Nucleus accumbens (tissue), 56 donors: ENCODE measurements around the gene CNGA4.

Experiments
- DNase-seq, 56 donors: peaks; one replicate each; lab custom pipeline; 2025; lab: John Stamatoyannopoulos, UW

The CNGA4 gene

DNA sequence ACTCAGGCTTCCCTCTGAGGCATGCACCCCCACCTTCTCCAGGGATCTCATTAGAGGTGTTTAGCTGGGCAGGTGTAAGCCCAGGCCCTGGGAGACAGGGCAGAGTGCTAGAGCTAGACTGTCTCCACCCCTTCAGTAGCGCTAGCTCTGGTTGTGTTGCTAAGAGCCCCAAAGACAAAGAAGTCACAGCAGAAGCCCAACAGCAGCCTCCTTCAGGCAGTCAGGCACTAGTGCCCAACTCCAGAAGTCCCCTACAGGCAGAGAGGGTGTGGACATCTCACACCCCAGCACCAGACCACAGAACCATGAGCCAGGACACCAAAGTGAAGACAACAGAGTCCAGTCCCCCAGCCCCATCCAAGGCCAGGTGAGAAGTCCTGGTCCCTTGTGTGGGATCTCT, at the start of gene CNGA4:
Gene CNGA4, plus strand, starts transcription at position 188 of the 400 bp plus-strand sequence. Its CDS starts 118 bp downstream, at position 306.
- DNase-seq, result no peak

- DNase-seq, result no peak
These were observed 47.1 kb upstream of the CNGA4 start for GRCh38 chr11:6191742-6192141.

GRCh38 chr11:6194065-6194581, 44.8 kb upstream of the CNGA4 start:
- no peak for DNase-seq

DNA sequence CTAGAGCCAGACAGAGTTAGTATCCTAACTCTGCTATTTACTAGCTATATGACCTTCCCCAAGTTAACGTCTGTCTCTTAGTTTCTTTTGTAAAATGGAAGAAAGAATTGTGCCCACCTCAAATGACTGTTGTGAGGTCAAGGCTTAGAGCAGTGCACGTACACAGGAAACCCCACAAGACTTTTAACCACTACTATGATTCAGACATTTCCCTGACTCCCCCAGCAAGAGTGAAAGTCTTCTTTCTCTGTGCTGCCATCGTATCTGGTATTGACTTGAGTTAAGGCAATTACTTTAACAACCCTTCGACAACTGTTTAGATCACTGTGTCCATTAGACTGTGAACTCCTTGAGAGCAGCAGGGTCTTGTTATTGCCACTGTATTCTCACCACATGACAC, 42.5 kb upstream of the CNGA4 start:
- DNase-seq, result no peak

- no peak for DNase-seq
These were observed 41.3 kb upstream of the CNGA4 start for GRCh38 chr11:6197466-6198200.

GRCh38 chr11:6199174-6199810, 39.6 kb upstream of the CNGA4 start, which contains the start of gene OR52W1:
TSS of gene OR52W1 (plus strand) at chr11:6199224. CDS start at chr11:6199224, 0 bp downstream.
- no peak for DNase-seq

GRCh38 chr11:6200975-6201374, 37.9 kb upstream of the CNGA4 start:
- DNase-seq, result no peak

DNA sequence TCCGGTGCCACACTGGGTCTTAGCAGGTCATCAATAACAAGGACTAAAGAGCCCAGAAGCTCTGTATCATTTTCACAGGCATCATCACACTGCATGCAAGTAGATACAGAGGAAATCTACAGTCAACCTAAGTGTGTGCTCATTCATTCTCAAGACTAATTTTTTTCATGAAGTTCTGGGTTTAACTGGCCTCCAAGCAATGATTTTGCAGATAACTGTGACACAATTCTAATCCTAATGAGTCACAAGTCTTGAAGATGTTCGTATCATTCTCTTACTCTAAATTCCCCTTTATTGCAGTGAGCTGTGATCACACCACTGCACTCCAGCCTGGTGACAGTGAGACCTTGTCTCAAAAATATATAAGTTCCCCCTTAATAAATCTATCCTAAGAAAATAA, 37.4 kb upstream of the CNGA4 start:
- no peak for DNase-seq

DNA sequence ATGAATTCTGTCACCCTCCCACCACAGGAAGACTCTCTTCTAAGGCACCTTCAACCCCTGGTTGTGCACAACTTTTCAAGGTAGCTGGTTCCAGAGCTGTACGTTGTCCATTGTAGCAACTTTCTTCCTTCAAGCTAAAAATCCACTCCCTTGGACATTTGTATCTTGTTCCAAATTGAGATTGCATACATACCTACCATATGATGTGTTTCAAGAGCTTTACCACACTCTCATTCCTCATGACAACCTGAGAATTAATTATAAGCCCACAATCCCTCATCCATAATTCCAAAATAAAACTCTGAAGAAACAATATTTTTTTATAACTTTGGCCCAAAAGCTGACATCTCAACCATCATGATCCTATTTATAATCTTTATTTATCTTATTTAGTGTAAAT, 36.8 kb upstream of the CNGA4 start:
- no peak for DNase-seq

- DNase-seq, result no peak
These were observed 35.6 kb upstream of the CNGA4 start for GRCh38 chr11:6203327-6203726.

GRCh38 chr11:6204706-6205105, 34.2 kb upstream of the CNGA4 start:
- DNase-seq, result peak in 2 of 56 donors; percentile 8

DNA sequence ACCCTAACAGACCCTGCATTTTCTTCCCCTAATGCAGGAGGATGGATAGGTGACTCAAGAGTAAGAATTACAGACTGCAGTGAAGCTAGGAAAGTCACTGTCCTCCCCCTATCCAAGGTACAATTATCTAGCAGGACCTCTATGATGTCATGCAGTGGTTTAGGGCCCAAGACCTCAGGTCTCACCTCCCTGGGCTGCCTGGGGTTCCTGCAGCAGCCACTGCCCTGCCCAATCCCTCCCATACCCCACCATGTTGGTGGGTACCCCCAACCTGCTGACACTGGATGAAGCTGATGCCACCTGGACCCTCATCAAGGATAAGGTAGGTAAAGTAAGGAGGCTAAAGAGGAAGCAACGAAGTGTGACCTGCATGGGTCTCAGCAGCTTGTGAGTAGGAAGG, 33.5 kb upstream of the CNGA4 start, which contains the start of gene C11orf42:
Gene C11orf42, plus strand, starts transcription at position 192 of the 400 bp plus-strand sequence. Its CDS starts 59 bp downstream, at position 251.
- no peak for DNase-seq

DNA sequence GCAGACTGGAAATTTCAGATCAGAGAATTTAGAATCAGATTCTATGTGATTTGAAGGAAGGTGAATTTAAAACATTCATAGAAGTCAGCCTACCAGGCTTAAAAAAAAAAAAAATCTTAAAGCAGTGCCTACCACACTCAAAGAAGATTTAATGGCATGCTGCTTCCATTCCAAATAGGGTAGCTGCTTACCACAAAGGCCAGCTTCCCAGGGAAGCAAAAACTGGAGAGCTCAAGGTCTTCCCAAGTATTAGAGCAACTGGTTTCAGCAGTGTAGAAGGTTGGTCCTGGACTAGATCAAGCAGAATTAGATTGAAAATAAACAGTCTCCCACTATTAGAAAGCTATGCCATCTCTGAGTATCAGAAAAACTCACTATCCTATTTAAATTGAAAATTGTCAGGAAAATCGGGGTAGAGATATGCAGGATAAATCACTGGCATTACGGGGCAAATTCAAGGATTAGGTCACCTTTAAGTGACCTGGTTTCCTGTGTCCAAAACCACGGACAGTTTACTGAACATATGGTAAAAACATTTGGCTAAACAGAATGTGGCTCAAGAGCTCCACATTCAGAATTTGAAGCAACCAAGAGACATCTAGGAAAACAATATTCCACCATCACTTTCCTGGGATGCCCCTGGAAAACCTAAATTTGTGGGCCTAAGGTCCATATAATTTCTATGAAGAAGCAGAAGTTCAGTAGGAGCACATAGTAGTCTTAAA, 32.3 kb upstream of the CNGA4 start:
- DNase-seq, result no peak

DNA sequence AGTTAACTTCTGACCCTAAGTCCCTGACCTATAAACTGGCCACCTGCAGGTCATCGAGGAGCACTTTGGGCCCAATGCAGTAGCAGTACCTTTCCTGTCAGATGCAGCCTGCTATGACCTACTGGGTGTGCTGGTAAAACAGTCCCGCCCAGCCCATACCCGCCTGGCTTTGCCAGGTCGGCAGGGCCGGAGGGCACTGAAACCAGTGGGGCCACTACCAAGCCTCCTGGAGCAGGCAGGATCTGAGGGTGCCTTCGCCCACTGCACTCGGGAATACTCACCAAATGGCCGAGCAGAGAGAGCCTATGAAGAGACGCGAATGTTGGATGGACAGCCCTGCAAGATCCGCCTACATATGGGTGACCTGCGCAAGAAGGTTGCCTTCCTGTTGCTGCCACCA, 29.1 kb upstream of the CNGA4 start:
- no peak for DNase-seq

DNA sequence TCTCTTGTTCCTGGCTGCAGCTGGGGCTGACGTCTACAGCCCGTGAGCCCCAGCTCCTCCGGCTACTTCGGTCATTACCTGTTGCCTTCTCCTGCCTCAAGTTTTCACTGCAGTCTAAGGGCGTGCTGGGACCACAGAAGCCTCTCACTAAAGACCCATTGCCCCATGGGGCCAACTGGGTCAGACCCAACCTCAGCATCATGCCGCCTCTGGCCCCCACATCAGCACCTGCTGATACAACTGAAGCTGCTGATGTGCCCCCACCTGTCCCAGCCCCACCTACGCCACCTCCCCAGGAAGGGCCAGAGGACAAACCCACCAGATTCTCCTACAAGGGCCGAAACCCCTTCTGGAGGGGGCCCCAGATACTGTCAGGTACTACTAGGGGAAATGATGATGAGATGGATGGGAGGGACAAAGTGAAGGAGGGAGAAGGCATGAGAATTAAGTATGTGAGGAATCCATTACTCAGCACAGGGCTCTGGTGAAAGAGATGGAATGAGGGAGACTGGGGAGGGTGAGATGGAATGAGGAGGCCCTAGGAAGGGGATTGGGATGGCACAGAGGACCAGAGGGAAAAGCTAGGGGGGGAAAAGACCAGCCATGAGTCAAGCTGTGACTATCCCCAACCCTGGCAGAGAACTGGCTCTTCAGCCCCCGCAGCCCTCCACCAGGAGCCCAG, 28.5 kb upstream of the CNGA4 start:
- DNase-seq, result no peak

DNA sequence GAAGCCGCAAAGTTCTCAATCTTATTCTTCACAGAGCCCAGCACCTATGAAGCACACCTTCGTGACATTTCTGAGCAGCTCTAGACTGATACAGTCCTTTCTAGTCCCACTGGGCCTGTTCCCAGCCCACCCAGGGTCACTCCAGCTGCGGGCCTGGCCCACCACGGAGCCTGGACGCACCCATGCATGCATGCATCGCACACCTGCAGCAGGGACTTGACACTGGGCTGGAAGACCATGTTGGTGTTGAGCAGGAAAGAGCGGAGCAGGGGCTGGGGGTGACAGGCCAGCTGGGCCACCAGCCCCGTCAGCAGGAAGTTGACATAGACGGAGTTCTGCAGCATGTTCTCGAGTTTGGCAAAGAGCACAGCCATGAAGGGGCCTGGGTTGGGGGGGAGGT, 24.4 kb upstream of the CNGA4 start:
- DNase-seq, result no peak

DNA sequence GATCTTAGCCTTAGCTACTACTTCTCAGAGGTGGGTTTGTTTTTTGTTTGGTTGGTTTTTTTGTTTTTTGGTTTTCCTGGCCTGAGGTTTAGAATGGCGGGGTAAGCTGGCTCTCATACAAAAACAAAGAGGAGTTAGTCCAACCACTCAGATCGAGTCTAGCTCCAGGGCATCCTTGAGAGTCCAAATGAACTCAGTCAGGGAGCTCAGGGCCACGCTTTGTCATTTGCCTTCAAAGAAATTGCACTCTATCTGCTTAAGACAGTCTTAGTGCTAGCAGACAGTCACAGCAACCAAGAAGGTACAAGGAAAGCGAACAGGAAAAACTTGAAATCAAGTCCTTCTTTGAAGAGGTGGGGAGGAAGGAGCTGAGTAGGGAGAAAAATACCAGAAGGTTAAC, 22.4 kb upstream of the CNGA4 start:
- DNase-seq, result no peak

DNA sequence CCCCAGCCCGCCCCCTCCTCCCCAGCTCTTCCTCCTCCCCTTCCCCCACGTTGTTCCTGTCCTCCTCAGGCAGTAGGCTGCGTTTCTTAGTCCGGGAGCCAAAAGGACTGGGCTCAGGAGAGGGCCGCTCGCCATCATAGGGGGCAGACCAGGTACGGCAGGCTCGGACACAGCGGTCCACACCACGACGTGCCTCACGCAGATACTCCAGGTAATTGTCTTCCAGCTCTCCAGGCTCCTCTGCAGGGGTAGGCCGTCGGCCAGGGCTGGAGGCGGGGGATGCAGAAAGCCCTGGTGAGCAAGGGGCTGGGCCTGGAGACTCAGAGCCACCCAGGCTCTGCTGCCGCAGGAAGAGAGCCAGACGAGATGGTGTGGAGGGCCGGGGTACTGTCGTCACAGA, 21.2 kb upstream of the CNGA4 start:
- DNase-seq, result no peak

DNA sequence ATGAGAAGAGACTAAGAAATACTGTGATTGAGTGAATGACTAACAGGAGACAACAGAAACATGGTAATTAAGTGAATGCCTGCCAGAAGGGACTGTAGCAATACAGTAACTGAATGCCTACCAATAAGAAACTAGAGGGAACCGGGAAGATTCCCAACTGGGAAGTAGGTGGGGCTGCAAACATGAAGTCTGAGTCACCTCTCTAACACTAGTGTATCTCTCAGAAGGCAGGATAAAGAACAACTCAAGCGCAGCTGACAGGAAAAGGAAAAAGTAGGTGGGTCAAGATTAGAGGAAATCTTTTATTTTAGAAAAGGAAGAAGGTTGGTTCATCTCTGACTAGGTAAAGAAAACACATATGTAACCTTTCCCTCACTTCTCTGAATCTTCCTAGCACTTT, 19.5 kb upstream of the CNGA4 start:
- peak in 3 of 56 donors; percentile 15 to 30 (median 24) for DNase-seq

GRCh38 chr11:6223854-6224253, 15.0 kb upstream of the CNGA4 start:
- DNase-seq, result no peak

GRCh38 chr11:6224421-6224820, 14.5 kb upstream of the CNGA4 start:
- DNase-seq, result no peak
